Dermis lymphatic vessel endothelial cell (primary cell): ENCODE results near the gene OGN. TPM values are rescaled to one million over a fixed set of nuclear protein-coding genes. Genes with fewer than 3 reads are reported as not detected.

Source experiments
- total RNA-seq: library from RNA; depleted of rRNA; stranded (reverse); fragments of >200 nt; gene quantifications from 2 replicates; pipeline ENCODE4 v1.2.1, GENCODE V29; 2014

OGN gene
- not detected in 2 replicates for total RNA-seq

GRCh38 chr9:92404042-92404836, at the start of gene OGN:
TSS of gene OGN (minus strand) at chr9:92404578. CDS start at chr9:92403407, 1,171 bp downstream.

GRCh38 chr9:92424340-92424739, 20.0 kb upstream of the OGN start, which contains the start of gene OMD:
TSS of gene OMD (minus strand) at chr9:92424471. CDS start at chr9:92417558, 6,913 bp downstream.

Other genes starting within 250 kb of the OGN start
- gene IARS1, start 110.9 kb downstream of the OGN start, total RNA-seq = 67.5 and 94.6 TPM in 2 replicates
- gene NOL8, start 79.2 kb downstream of the OGN start, total RNA-seq = 10.1 and 16.7 TPM in 2 replicates
- gene CENPP, start 78.6 kb downstream of the OGN start, total RNA-seq = 1.5 and 2.5 TPM in 2 replicates
- not detected in 2 replicates for gene OMD, start 19.9 kb upstream of the OGN start, total RNA-seq
- gene ASPN, start 77.9 kb upstream of the OGN start, total RNA-seq = not detected in 2 replicates
- gene ECM2, start 131.4 kb upstream of the OGN start, total RNA-seq = under 0.01 TPM in 1 of 2 replicates, not detected in the other